RKO (cell line): Measurements from ENCODE around the gene MAPK4.
"Not testable (repeated sequence)": the region's sequence is repeated elsewhere in the genome, so short reads cannot be mapped to it uniquely, and the experiment has no call there.

ENCODE experiments used
- DNase-seq: peaks from one replicate; pipeline ENCODE4 v3.0.0-alpha.2; 2016; ENCODE audit warnings: low spot score

Gene MAPK4

GRCh38 chr18:50751947-50752346 is 192.1 kb downstream of the MAPK4 start:
- DNase-seq = no peak

GRCh38 chr18:50753311-50753710 is 193.4 kb downstream of the MAPK4 start:
- DNase-seq = no peak

- no peak for DNase-seq
Measured at GRCh38 chr18:50754297-50754696, 194.4 kb downstream of the MAPK4 start.

GRCh38 chr18:50757358-50757757 is 197.5 kb downstream of the MAPK4 start:
- no peak for DNase-seq

DNA sequence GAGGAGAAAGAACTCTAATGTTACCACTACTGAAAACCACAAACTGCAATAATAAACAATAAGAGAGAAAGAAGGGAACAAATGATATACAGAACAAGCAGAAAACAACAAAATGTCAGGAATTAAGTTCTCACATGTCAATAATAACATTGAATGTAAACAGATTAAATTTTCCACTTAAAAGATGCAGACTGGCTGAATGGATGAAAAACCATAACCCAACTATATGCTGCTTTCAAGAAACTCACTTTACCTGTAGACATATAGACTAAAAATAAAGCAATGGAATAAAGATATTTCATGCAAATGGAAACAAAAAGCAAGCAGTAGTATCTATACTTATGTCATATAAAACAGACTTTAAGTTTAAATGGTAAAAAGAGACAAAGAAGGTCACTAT is 209.6 kb downstream of the MAPK4 start:
- DNase-seq = no peak

- no peak for DNase-seq
Measured at GRCh38 chr18:50775207-50775606, 215.3 kb downstream of the MAPK4 start.

DNA sequence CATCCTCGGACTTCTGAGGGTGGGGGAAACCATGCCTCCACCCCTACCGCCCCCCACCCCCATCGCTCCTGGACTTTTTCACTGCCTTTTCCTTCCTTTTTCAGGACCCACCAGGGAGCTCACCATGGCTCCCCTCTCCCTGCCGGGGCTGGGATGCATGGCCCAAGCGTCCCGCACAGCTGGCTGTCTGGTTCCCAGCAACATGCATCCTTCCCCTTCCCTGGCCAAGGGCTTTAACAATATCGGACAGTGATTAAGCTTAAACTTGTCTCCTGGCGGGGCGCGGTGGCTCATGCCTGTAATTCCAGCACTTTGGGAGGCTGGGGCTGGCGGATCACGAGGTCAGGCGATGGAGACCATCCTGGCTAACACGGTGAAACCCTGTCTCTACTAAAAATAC is 215.8 kb downstream of the MAPK4 start:
- no peak for DNase-seq

GRCh38 chr18:50776383-50776782 is 216.5 kb downstream of the MAPK4 start:
- DNase-seq = no peak

GRCh38 chr18:50779021-50779420 is 219.1 kb downstream of the MAPK4 start:
- not testable (repeated sequence) for DNase-seq
